GM18526 (cell line): ENCODE data around the gene DNAH10.

Experiments used
- POLR2A ChIP-seq: IDR thresholded peaks from 3 replicates; pipeline ENCODE4 v1.6.1; 2011; ENCODE audit not compliant: insufficient read length; ENCODE audit errors: extremely low read depth

Gene DNAH10

GRCh38 chr12:123983822-123984485 lies 221.9 kb downstream of the DNAH10 start:
- no peak for TF ChIP-seq POLR2A

GRCh38 chr12:123984903-123985302 lies 222.8 kb downstream of the DNAH10 start:
- TF ChIP-seq POLR2A = no peak
